ENCODE measurements around the gene MCC.

- TF ChIP-seq CTCF (IDR thresholded peaks at IDR 0.05) = no peak
- no peak for TF ChIP-seq POLR2A (IDR thresholded peaks at IDR 0.05)
Observed at GRCh38 chr5:113283558-113283957, 204.7 kb downstream of the MCC start.

Data from thyroid gland (tissue), 4 donors.